Vagina (tissue), 2 donors: Measurements from ENCODE around the gene HJURP.

Experiments used
- POLR2A ChIP-seq, 2 donors: fragments of 450-650 bp; IDR thresholded peaks; one replicate each; pipeline ENCODE4 v1.6.1; 2017; ENCODE audit warnings: antibody characterized with exemption in 2 of 2, mild to moderate bottlenecking in 2 of 2, moderate library complexity in 2 of 2
- TF ChIP-seq, protein P1 (sequence below), 3 experiments: fragments of 450-650 bp in 2 of 3; fragments of 200-600 bp in 1 of 3; sonication (generic) in 1 of 3; IDR thresholded peaks; one replicate each; pipeline ENCODE4 v1.5.1; 2017 to 2019; ENCODE audit warnings: antibody characterized with exemption in 3 of 3, mild to moderate bottlenecking in 2 of 3, moderate library complexity in 2 of 3

DNA sequence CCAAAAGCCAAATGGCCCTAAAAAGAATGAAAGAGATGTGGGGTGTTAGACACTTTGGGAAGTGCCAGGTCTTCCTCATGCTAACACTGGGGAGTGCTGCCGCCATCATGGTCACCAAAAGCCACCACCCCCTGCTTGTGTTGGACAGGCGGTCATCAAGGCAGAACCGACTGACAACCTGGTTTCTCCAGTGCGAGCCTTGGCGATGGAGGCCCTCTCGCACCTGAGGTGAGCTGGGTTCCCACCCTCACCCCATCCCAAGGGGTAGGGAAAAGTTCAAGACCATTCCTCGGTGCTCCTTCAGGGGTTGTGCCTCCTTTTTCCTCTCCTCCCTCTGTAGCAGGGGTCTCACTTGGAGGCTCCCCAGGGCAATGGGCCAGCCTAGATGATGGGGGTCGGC is 42.6 kb downstream of the HJURP start:
- TF ChIP-seq, protein P1, sequence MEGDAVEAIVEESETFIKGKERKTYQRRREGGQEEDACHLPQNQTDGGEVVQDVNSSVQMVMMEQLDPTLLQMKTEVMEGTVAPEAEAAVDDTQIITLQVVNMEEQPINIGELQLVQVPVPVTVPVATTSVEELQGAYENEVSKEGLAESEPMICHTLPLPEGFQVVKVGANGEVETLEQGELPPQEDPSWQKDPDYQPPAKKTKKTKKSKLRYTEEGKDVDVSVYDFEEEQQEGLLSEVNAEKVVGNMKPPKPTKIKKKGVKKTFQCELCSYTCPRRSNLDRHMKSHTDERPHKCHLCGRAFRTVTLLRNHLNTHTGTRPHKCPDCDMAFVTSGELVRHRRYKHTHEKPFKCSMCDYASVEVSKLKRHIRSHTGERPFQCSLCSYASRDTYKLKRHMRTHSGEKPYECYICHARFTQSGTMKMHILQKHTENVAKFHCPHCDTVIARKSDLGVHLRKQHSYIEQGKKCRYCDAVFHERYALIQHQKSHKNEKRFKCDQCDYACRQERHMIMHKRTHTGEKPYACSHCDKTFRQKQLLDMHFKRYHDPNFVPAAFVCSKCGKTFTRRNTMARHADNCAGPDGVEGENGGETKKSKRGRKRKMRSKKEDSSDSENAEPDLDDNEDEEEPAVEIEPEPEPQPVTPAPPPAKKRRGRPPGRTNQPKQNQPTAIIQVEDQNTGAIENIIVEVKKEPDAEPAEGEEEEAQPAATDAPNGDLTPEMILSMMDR (IDR thresholded peaks at IDR 0.05) = no peak
- no peak for TF ChIP-seq POLR2A (IDR thresholded peaks at IDR 0.05)
